Measurements from ENCODE around the gene CRK. TPM values are rescaled to one million over a fixed set of nuclear protein-coding genes. Genes with fewer than 3 reads are reported as not detected.
"Not testable (repeated sequence)": the region's sequence is repeated elsewhere in the genome, so short reads cannot be mapped to it uniquely, and the experiment has no call there.

The CRK gene
- total and polyA plus RNA-seq, 2 donors: 26.6 to 27.9 TPM

- Histone ChIP-seq H3K4me1 (ENCODE audit: control insufficient read depth in 2 of 2, insufficient read depth in 2 of 2, low read length in 2 of 2) (no peaks in the 10 kb centered on the region), H3K9me3 (ENCODE audit: control insufficient read depth in 2 of 2, insufficient read depth in 1 of 2, low read length in 1 of 2) (no peaks in the 10 kb centered on the region), H3K36me3 (ENCODE audit: control insufficient read depth in 2 of 2, insufficient read depth in 2 of 2, low read length in 1 of 2) (peaks cover 37 to 44% of the 10 kb centered on the region in 2 donors), H3K27me3 (ENCODE audit: control insufficient read depth in 2 of 2, insufficient read depth in 1 of 2, low read length in 1 of 2) (no peaks in the 10 kb centered on the region), H3K27ac (ENCODE audit: low read depth in 1 of 2, low read length in 1 of 2) (no peak overlapping the region), H3K4me3 (ENCODE audit: low read length in 2 of 2) (no peak overlapping the region)
- no peak for DNase-seq (ENCODE audit: low read depth in 6 of 9, low spot score in 9 of 9)
- 97% methylated on average over 10 of the region's 10 CpGs for WGBS
Observed at GRCh38 chr17:1423456-1424135, 32.4 kb downstream of the CRK start.

GRCh38 chr17:1422885-1423284, 33.1 kb downstream of the CRK start:
- no peak overlapping the region for H3K4me3 ChIP-seq (ENCODE audit: low read length in 2 of 2)
- no peaks in the 10 kb centered on the region for H3K9me3 ChIP-seq (ENCODE audit: control insufficient read depth in 2 of 2, insufficient read depth in 1 of 2, low read length in 1 of 2)
- peaks cover 40 to 49% of the 10 kb centered on the region in 2 donors for H3K36me3 ChIP-seq (ENCODE audit: control insufficient read depth in 2 of 2, insufficient read depth in 2 of 2, low read length in 1 of 2)
- no peak for DNase-seq (ENCODE audit: low read depth in 6 of 9, low spot score in 9 of 9)
- no peaks in the 10 kb centered on the region for H3K4me1 ChIP-seq (ENCODE audit: control insufficient read depth in 2 of 2, insufficient read depth in 2 of 2, low read length in 2 of 2)
- no peaks in the 10 kb centered on the region for H3K27me3 ChIP-seq (ENCODE audit: control insufficient read depth in 2 of 2, insufficient read depth in 1 of 2, low read length in 1 of 2)
- no peak overlapping the region for H3K27ac ChIP-seq (ENCODE audit: low read depth in 1 of 2, low read length in 1 of 2)
- 90% methylated on average over 7 of the region's 7 CpGs for WGBS

GRCh38 chr17:1421470-1421869, 34.6 kb downstream of the CRK start:
- DNase-seq (ENCODE audit: low read depth in 6 of 9, low spot score in 9 of 9): no peak
- no peaks in the 10 kb centered on the region for H3K4me1 ChIP-seq (ENCODE audit: control insufficient read depth in 2 of 2, insufficient read depth in 2 of 2, low read length in 2 of 2)
- no peaks in the 10 kb centered on the region for H3K9me3 ChIP-seq (ENCODE audit: control insufficient read depth in 2 of 2, insufficient read depth in 1 of 2, low read length in 1 of 2)
- no peak overlapping the region for H3K27ac ChIP-seq (ENCODE audit: low read depth in 1 of 2, low read length in 1 of 2)
- H3K4me3 ChIP-seq (ENCODE audit: low read length in 2 of 2): no peak overlapping the region
- no peaks in the 10 kb centered on the region for H3K27me3 ChIP-seq (ENCODE audit: control insufficient read depth in 2 of 2, insufficient read depth in 1 of 2, low read length in 1 of 2)
- peaks cover 45 to 51% of the 10 kb centered on the region in 2 donors for H3K36me3 ChIP-seq (ENCODE audit: control insufficient read depth in 2 of 2, insufficient read depth in 2 of 2, low read length in 1 of 2)
- 97% methylated on average over 11 of the region's 11 CpGs for WGBS

- Histone ChIP-seq H3K27me3 (ENCODE audit: control insufficient read depth in 2 of 2, insufficient read depth in 1 of 2, low read length in 1 of 2) (no peaks in the 10 kb centered on the region), H3K36me3 (ENCODE audit: control insufficient read depth in 2 of 2, insufficient read depth in 2 of 2, low read length in 1 of 2) (peaks cover 45 to 49% of the 10 kb centered on the region in 2 donors), H3K4me1 (ENCODE audit: control insufficient read depth in 2 of 2, insufficient read depth in 2 of 2, low read length in 2 of 2) (no peaks in the 10 kb centered on the region), H3K9me3 (ENCODE audit: control insufficient read depth in 2 of 2, insufficient read depth in 1 of 2, low read length in 1 of 2) (no peaks in the 10 kb centered on the region), H3K27ac (ENCODE audit: low read depth in 1 of 2, low read length in 1 of 2) (no peak overlapping the region), H3K4me3 (ENCODE audit: low read length in 2 of 2) (no peak overlapping the region)
- 98% methylated on average over 2 of the region's 2 CpGs for WGBS
- no peak for DNase-seq (ENCODE audit: low read depth in 6 of 9, low spot score in 9 of 9)
Observed at GRCh38 chr17:1420981-1421380, 35.1 kb downstream of the CRK start.

GRCh38 chr17:1420163-1420562, 35.9 kb downstream of the CRK start:
- Histone ChIP-seq H3K9me3 (ENCODE audit: control insufficient read depth in 2 of 2, insufficient read depth in 1 of 2, low read length in 1 of 2) (no peaks in the 10 kb centered on the region), H3K27me3 (ENCODE audit: control insufficient read depth in 2 of 2, insufficient read depth in 1 of 2, low read length in 1 of 2) (no peaks in the 10 kb centered on the region), H3K4me3 (ENCODE audit: low read length in 2 of 2) (no peak overlapping the region), H3K4me1 (ENCODE audit: control insufficient read depth in 2 of 2, insufficient read depth in 2 of 2, low read length in 2 of 2) (no peaks in the 10 kb centered on the region), H3K27ac (ENCODE audit: low read depth in 1 of 2, low read length in 1 of 2) (no peak overlapping the region), H3K36me3 (ENCODE audit: control insufficient read depth in 2 of 2, insufficient read depth in 2 of 2, low read length in 1 of 2) (peaks cover 37 to 42% of the 10 kb centered on the region in 2 donors)
- no peak for DNase-seq (ENCODE audit: low read depth in 6 of 9, low spot score in 9 of 9)
- 97% methylated on average over 11 of the region's 11 CpGs for WGBS

GRCh38 chr17:1418476-1418875, 37.6 kb downstream of the CRK start:
- WGBS: 97% methylated on average over 10 of the region's 10 CpGs
- H3K9me3 ChIP-seq (ENCODE audit: control insufficient read depth in 2 of 2, insufficient read depth in 1 of 2, low read length in 1 of 2); H3K27ac ChIP-seq (ENCODE audit: low read depth in 1 of 2, low read length in 1 of 2); H3K4me3 ChIP-seq (ENCODE audit: low read length in 2 of 2); H3K27me3 ChIP-seq (ENCODE audit: control insufficient read depth in 2 of 2, insufficient read depth in 1 of 2, low read length in 1 of 2); H3K4me1 ChIP-seq (ENCODE audit: control insufficient read depth in 2 of 2, insufficient read depth in 2 of 2, low read length in 2 of 2); DNase-seq (ENCODE audit: low read depth in 6 of 9, low spot score in 9 of 9): not testable (repeated sequence)
- H3K36me3 ChIP-seq (ENCODE audit: control insufficient read depth in 2 of 2, insufficient read depth in 2 of 2, low read length in 1 of 2): peaks cover 34% of the 10 kb centered on the region in 2 donors

- Histone ChIP-seq H3K36me3 (ENCODE audit: control insufficient read depth in 2 of 2, insufficient read depth in 2 of 2, low read length in 1 of 2) (peaks cover 18 to 23% of the 10 kb centered on the region in 2 donors), H3K4me3 (ENCODE audit: low read length in 2 of 2) (no peak overlapping the region), H3K27ac (ENCODE audit: low read depth in 1 of 2, low read length in 1 of 2) (no peak overlapping the region), H3K9me3 (ENCODE audit: control insufficient read depth in 2 of 2, insufficient read depth in 1 of 2, low read length in 1 of 2) (no peaks in the 10 kb centered on the region), H3K4me1 (ENCODE audit: control insufficient read depth in 2 of 2, insufficient read depth in 2 of 2, low read length in 2 of 2) (no peaks in the 10 kb centered on the region), H3K27me3 (ENCODE audit: control insufficient read depth in 2 of 2, insufficient read depth in 1 of 2, low read length in 1 of 2) (no peaks in the 10 kb centered on the region)
- DNase-seq (ENCODE audit: low read depth in 6 of 9, low spot score in 9 of 9): no peak
- 97% methylated on average over 5 of the region's 5 CpGs for WGBS
Observed at GRCh38 chr17:1416414-1416813, 39.6 kb downstream of the CRK start.

- Histone ChIP-seq H3K27ac (ENCODE audit: low read depth in 1 of 2, low read length in 1 of 2) (no peak overlapping the region), H3K27me3 (ENCODE audit: control insufficient read depth in 2 of 2, insufficient read depth in 1 of 2, low read length in 1 of 2) (no peaks in the 10 kb centered on the region), H3K36me3 (ENCODE audit: control insufficient read depth in 2 of 2, insufficient read depth in 2 of 2, low read length in 1 of 2) (peaks cover 6 to 14% of the 10 kb centered on the region in 2 donors), H3K4me1 (ENCODE audit: control insufficient read depth in 2 of 2, insufficient read depth in 2 of 2, low read length in 2 of 2) (no peaks in the 10 kb centered on the region), H3K9me3 (ENCODE audit: control insufficient read depth in 2 of 2, insufficient read depth in 1 of 2, low read length in 1 of 2) (no peaks in the 10 kb centered on the region), H3K4me3 (ENCODE audit: low read length in 2 of 2) (no peak overlapping the region)
- 97% methylated on average over 10 of the region's 10 CpGs for WGBS
- no peak for DNase-seq (ENCODE audit: low read depth in 6 of 9, low spot score in 9 of 9)
Observed at GRCh38 chr17:1414634-1415033, 41.4 kb downstream of the CRK start.

GRCh38 chr17:1414001-1414574, 41.9 kb downstream of the CRK start:
- H3K9me3 ChIP-seq (ENCODE audit: control insufficient read depth in 2 of 2, insufficient read depth in 1 of 2, low read length in 1 of 2): no peaks in the 10 kb centered on the region
- H3K4me3 ChIP-seq (ENCODE audit: low read length in 2 of 2): no peak overlapping the region
- 88% methylated on average over 9 of the region's 9 CpGs for WGBS
- H3K4me1 ChIP-seq (ENCODE audit: control insufficient read depth in 2 of 2, insufficient read depth in 2 of 2, low read length in 2 of 2): no peaks in the 10 kb centered on the region
- no peak overlapping the region for H3K27ac ChIP-seq (ENCODE audit: low read depth in 1 of 2, low read length in 1 of 2)
- H3K36me3 ChIP-seq (ENCODE audit: control insufficient read depth in 2 of 2, insufficient read depth in 2 of 2, low read length in 1 of 2): peaks cover 6 to 14% of the 10 kb centered on the region in 2 donors
- DNase-seq (ENCODE audit: low read depth in 6 of 9, low spot score in 9 of 9): no peak
- H3K27me3 ChIP-seq (ENCODE audit: control insufficient read depth in 2 of 2, insufficient read depth in 1 of 2, low read length in 1 of 2): no peaks in the 10 kb centered on the region
